ENCODE results near the gene GARIN5A.

DNA sequence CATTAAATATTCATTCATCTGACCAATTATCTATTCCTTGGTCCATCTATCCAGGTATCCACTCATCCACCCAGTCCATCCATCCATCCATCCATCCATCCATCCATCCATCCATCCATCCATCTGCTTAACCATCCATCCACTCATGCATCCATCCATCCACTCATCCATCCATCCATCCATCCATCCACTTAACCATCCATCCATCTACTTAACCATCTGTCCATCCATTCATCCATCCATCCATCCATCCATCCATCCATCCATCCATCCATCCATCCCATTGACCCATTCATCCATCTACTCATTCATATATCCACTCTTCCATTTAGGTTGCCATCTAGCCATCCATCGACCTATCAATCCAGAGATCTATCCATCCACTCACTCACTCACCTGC lies 32.6 kb downstream of the GARIN5A start:
- no peak for TF ChIP-seq CTCF (IDR thresholded peaks at IDR 0.05)
- no peak for TF ChIP-seq POLR2AphosphoS5 (IDR thresholded peaks at IDR 0.05)

Measured in sigmoid colon (tissue), 4 donors.